HG03342 (cell line): ENCODE data around the gene F8.
"Not testable (repeated sequence)": the region's sequence is repeated elsewhere in the genome, so short reads cannot be mapped to it uniquely, and the experiment has no call there.

Experiments
- ATAC-seq: cut with Tn5 transposase; IDR thresholded peaks from one replicate; pipeline ENCODE4 v1.9.1; 2021; ENCODE audit warnings: mild to moderate bottlenecking, moderate library complexity; ENCODE audit not compliant: unreplicated experiment

F8 gene

GRCh38 chrX:155035688-155036087 lies 13.2 kb upstream of the F8 start:
- ATAC-seq: no peak

GRCh38 chrX:155031657-155032056 lies 9.1 kb upstream of the F8 start:
- no peak for ATAC-seq

GRCh38 chrX:155028877-155029291 lies 6.4 kb upstream of the F8 start:
- no peak for ATAC-seq

- no peak for ATAC-seq
These were observed 5.6 kb upstream of the F8 start for GRCh38 chrX:155028129-155028528.

- no peak for ATAC-seq
These were observed 5.1 kb upstream of the F8 start for GRCh38 chrX:155027509-155028066.

GRCh38 chrX:155026727-155027508 lies 4.4 kb upstream of the F8 start, which contains the start of gene FUNDC2:
TSS of gene FUNDC2 (plus strand) at chrX:155026844. CDS start at chrX:155026939, 95 bp downstream.
- ATAC-seq: peak; percentile 89

GRCh38 chrX:155026420-155026726 lies 3.9 kb upstream of the F8 start:
- no peak for ATAC-seq

GRCh38 chrX:155023907-155024833 lies 1.6 kb upstream of the F8 start:
- no peak for ATAC-seq

- no peak for ATAC-seq
These were observed 1.9 kb downstream of the F8 start for GRCh38 chrX:155020591-155020990.

GRCh38 chrX:155009994-155010472 lies 12.5 kb downstream of the F8 start:
- no peak for ATAC-seq

GRCh38 chrX:155008578-155008977 lies 13.9 kb downstream of the F8 start:
- not testable (repeated sequence) for ATAC-seq

GRCh38 chrX:155006913-155007671 lies 15.4 kb downstream of the F8 start:
- ATAC-seq: not testable (repeated sequence)

GRCh38 chrX:155006379-155006778 lies 16.1 kb downstream of the F8 start:
- not testable (repeated sequence) for ATAC-seq

- ATAC-seq: no peak
These were observed 17.3 kb downstream of the F8 start for GRCh38 chrX:155005190-155005589.

- ATAC-seq: no peak
These were observed 20.6 kb downstream of the F8 start for GRCh38 chrX:155001873-155002272.

GRCh38 chrX:155000841-155001240 lies 21.7 kb downstream of the F8 start:
- ATAC-seq: no peak

GRCh38 chrX:154998204-154998880 lies 24.2 kb downstream of the F8 start:
- no peak for ATAC-seq

- no peak for ATAC-seq
These were observed 31.0 kb downstream of the F8 start for GRCh38 chrX:154991476-154991875.

- ATAC-seq: peak; percentile 54
These were observed 31.5 kb downstream of the F8 start for GRCh38 chrX:154991039-154991438.

GRCh38 chrX:154990496-154990895 lies 32.0 kb downstream of the F8 start:
- peak; percentile 57 for ATAC-seq
